Stimulated activated CD4-positive, alpha-beta T cell treated with anti-CD3 and anti-CD28 coated beads, TNF-alpha, amount 100 ng/mL, for 48 hours (primary cell): ENCODE results near the gene CARD19.
A peak's percentile ranks its signal among the peaks of the same experiment; 100 is the strongest.

Experiments used
- DNase-seq, 3 donors: peaks; one replicate each; pipeline ENCODE4 v3.0.0-alpha.2; 2020; ENCODE audit warnings: low read depth in 3 of 3

Gene CARD19, protein sequence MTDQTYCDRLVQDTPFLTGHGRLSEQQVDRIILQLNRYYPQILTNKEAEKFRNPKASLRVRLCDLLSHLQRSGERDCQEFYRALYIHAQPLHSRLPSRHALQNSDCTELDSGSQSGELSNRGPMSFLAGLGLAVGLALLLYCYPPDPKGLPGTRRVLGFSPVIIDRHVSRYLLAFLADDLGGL

DNA sequence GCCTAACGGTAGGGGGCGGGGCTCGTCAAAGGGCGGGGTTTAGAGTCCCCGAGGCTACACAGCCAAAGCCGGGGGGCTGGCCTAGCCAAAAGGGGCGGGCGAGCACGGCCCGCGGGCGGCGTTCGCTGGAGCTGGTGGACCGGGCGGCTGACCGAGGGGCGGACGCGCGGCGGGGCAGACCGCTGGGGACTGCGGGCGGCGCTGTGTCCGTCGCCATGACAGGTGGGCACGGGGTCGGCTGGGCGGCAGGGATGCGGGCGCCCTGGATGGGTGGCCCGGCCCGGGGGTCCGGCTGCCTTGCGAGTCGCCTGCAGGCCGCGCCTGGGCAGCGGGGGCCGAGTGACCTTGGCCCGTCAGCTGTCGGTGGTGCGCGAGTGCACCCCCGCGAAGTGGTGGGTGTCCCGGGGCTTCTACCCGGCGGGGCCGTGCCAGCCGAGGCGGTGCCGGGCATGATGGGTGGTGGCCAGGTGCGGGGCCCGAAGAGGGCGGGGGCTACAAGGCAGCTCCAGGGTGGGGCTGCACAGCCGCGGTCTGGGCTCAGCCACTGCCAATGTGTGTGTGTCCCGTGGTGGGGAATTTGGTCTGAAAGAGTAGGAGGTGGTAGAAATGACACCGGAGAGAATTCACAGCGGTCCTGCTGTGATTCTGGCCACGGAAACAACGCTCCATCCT lies at the start of gene CARD19:
TSS of gene CARD19 (plus strand) at position 87 of the 672 bp plus-strand sequence. CDS start at position 216, 129 bp downstream.
- no peak for DNase-seq

DNA sequence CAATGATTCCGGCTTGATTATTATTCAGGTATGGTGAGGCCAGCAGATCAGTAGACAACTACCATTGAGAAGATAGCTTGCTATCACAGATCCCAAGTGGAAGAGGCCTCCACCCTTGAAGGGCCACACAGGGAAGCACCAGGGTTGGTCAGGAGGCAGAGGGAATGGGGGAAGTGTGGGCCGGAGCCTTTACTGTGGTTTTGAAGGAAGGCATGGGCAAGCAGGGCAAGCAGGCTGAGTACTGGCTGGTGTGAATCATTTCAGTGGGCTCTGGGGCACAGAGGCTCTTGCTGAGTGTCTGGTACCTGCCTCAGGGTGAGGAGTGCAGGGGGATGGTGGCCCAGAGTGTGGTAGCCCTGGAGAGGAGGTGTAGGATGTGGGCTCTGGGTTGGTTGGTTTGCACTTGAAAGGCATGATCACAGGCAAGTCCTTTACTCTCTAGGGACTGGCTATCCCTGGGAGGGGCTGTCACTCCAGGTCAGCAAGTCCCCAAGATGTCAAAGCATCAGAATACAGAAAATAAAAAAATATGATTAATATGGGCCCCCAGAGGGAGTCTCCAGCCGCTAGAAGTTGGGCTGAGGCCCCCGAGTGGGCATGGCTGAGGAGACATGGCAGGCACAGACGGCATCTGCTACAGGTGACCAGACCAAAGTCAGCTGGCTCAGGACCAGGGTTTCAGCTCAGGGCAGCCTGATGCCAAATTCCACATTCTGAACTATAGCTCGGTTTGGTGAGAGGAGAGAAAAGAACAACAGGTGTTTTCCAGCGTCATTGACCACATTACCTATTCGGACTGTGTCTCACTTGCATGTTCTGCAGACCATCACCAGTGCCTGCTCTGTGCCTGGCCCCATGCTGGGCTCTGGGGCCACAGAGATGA lies 47.2 kb upstream of the CARD19 start:
- no peak for DNase-seq

DNA sequence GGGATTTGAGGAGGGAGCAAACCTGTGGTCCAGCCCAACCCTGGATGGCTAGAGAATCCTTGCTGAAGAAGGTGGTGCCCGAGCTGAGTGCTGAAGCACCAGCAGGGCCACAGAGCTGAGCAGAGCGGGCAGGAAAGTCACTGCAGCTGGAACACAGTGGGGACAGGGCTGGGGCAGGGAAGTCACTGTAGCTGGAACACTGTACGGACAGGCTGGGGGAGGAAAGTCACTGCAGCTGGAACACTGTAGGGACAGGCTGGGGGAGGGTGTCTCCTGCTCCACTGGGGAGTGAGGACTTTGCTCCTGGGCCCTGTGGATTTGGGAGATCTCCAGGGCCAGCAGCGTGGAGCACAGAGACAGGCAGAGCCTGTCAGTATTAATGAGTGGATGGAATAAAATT lies 46.5 kb upstream of the CARD19 start:
- DNase-seq: no peak

DNA sequence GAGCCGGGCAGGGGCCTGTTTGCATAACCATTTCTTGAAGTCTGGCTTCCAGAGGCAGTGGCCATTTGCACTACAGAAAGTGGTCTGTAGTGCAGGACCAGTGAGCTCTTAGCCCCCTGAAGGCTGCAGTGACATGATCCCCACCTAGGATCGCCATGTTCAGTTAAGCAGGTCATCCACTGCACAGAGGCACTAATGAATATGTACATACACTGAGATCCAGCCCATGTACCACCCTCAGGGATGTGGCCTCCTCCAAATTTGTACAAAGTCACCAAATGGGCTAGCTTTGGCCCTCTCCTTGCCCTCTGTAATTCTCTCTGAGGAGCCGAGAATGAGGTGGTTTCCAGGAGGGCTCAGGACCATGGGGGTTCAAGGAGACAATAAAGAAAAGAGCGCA lies 45.8 kb upstream of the CARD19 start:
- no peak for DNase-seq

DNA sequence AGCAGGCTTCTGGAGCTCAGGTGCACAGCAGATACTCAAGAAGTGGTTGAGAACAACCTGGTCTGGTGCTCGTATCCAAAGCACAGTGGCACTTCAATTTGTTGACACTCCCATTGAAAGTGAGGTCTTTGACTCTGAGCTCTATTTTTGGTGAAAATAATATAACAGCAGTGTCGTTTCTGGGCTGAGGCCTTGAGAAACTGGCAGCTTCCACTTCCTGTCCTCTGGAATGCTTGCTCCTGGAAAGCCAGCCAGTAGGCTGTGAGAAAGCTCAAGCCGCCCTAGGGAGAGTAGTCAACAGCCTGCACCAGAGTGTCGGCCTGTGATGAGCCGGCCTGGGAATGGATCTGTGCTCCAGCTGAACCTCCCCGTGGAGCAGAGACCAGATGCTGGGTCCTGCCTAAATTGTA lies 44.3 kb upstream of the CARD19 start:
- no peak for DNase-seq

DNA sequence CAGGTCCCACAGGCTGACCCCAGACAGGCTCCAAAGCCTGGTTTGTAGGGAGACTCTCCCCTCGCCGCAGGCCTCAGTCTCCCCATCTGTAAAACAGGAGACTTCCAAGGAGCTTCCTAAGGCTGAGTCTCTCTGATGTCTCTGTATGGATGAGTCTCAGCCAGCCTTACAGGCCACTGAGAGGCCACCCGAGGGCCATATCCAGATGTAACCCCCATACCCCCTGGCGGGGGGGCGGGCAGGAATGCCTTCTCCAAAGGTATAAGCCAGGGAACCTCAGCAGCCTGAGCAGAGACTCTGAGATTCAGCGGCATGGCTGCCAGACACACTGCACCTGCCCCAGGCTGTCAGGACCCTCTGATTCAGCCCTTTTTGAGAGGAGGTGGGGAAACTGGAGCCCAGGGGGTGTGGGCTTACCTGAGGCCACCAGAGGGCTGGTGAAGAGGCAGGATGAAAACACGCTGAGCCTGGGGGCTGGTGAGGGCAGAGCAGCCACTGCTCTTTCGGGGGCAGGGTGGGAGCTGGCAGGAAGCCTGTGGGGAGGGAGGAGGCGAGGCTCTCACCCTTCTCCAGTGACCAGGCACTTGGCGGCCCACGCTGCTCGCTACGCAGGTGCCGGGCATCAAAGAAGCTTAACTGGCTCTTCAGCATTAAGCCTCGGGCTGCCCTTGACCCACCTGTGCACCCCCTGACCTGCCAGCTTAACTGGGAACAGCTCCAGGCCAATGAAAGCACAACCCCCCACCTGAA lies 43.1 kb upstream of the CARD19 start:
- DNase-seq: no peak

DNA sequence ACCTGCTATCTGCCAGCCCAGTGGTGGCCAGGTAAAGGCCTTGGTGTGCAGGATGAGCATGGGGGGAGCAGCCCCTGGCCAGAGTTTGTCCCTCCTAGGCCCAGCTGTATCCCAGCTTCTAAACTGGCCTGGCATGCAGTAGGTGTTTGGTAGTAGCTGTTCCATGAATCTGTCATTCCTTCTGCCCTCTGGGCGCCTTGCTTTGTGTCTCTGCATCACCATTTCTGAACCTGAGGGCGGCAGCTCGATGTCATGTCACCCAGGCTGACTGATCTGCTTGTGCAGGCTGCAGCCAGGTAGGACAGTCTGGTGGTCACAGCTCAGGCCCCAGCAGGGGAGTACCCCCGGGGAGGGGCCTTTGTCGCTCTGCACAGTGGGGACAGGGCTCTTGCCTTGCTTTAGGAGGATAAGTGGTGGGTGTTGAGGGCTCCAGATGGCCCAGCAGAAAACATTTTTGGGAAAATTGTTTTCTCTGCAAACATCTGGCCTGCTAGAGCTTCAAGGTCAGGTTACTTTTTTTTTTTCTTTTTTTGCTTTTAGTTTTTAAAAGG lies 42.2 kb upstream of the CARD19 start:
- no peak for DNase-seq

DNA sequence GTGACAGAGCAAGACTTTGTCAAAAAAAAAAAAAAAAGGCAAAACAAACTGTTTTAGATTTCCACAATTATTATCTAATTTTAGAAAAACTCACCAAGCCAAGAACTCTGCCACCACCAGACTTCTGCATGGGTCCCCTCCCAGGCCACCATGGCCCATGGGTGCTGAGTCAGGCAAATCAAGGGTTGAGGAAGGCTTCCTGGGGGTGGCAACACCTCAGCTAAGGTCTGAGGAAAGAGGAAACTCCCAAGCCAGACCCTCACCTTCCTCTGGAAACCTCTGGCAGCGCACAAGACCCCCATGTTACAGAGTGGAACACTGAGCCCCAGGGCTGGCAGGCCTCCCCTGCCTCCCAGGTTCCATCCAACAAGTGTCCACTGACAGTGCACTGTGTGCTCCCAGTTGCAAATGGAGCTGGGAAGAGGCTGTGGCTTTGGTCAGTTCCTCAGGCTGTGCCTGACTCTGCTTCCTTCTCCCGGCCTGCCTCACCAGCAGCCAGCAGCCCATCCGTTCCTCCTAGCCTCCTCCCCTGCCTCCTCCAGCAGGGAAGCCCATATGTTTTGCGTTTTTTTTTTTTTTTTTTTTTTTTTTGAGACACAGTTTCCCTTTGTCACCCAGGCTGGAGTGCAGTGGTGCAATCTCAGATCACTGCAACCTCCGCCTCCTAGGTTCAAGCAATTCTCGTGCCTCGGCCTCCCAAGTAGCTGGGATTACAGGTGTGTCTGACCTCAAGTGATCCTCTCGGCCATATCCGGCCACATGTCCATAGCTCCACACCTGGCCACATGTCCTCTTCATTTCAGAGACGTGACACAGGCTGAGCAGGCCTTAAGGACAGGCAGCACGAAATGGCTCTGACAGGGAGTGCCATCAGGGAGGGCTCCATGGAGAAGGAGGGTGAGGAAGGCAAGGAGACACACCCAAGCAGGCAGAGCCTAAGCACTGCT lies 41.0 kb upstream of the CARD19 start:
- DNase-seq: no peak

DNA sequence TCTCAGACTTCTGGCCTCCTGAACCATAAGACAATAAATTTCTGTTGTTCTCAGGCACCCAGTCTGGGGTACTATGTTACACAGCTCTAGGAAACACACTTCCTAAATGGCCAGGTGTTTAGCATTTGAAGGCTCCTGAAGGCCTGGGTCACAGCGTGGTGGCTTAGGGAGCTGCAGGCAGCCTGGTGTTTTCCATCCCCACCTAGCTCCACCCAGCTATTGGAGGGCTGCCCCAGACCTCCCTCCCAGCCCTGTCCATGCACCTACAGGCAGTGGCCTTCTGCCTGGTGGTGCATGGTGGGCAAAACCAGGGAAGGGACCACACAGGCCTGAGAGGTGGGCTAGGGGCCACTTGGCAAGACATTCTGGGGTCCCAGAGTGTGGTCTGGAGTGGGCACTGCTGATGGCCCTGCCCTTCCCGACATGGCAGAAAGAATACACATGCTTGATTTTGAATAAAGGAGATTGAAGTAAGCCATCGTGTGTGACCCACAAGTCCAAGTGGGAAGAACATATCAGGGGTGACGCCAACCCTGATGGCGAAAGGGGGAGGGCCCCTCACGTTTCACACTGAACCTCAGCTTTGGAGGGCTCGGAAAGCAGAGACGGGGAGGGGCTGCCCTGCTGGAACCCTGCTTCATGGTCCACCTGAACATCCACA lies 38.8 kb upstream of the CARD19 start:
- DNase-seq: no peak

DNA sequence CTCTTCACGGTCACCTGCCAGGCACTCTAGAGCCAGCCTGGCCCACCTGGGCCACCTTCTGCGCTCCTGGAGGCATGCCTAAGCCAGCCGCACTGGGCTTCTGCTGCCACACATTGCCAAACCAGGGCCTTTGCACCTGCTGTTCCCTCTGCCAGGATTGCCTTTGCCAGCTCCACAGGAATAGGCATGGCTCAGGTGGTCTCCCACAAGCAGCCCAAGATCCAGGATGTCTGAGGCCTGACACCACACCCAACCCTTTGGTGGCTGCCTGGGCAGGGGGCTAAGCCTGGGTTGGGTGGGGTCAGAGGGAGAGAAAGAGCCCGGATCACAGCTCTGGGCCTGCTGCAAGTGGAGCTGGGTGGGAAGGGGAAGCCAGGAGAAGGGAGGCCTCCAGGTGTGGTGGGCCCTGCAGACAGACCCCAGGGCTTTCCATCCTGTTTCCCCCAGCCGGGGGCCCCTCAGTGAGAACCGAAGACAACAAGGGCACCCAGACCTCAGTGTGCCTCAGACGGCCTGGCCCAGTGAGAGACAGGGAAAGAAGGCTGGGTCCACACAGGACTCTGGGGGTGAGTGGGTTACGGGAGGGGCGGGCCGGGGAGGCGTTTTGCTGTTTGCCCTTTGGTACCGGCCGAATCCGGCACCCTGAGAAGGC lies 38.2 kb upstream of the CARD19 start:
- DNase-seq: no peak

DNA sequence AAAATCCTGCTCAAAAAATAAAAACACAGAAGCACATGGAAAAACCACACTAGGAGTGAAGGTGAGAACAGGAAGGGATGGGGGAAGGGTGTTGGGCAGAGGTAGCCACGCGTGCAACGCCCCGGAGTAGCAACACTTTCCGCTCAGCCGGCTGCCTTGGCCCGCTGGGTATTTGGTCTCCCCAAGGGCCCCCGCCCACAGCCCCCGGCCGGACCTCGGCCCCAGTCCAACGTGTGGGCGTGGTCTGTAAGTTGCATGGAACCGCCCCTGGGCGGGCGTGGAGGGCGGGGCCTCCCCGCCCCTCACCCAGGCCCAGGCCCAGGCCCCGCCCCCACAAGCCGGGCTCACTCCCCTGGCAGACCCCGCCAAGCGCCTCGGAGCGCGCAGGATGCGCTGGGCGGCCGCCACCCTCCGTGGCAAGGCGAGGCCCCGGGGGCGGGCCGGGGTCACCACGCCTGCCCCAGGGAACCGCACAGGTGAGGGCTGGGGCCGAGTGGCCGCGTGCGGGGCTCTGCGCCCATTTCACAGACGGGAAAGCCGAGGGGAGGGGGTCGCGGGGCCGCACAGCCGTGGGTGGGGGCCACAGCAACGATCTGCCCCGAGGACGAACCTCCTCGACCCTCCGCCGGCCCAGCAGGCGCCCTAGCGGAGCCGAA lies 37.5 kb upstream of the CARD19 start, which contains the start of gene SUSD3:
TSS of gene SUSD3 (plus strand) at position 347 of the 656 bp plus-strand sequence. CDS start at position 389, 42 bp downstream.
- DNase-seq: peak in 2 of 3 donors; percentile 40 to 74

DNA sequence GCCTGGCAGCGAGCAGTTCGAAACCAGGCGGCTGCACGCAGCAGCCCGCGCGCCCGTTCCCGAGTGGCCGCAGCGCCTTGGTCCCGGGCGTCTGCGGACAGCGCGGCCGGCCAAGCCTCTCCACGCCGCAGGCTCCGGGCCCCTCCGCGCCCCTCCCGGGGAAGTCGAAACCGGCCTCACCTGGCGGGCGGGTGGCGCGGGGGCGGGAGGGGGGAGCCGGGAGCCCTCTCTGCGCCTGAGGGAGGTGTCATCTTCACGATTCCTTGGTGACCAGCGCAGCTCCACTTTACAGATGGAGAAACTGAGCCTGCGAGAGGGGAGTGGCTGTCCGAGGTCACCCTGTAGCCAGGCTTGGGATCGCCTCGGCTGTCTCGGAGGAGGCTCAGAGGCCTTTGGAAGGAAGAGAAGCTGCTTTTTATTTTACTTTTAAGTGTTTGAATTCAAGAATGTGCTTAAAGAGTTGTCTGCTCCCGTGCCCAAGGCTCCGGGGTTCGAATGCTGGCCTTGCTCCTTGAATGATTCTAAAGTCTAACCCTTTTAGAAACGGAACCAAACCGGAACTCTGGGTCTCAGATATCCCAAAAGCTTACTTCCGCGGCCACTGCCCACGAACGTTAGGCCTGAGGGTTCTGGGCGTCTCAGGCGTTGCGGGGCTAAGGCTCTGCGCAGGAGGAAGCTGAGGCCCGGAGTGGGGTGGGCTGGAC lies 36.9 kb upstream of the CARD19 start:
- DNase-seq: no peak

DNA sequence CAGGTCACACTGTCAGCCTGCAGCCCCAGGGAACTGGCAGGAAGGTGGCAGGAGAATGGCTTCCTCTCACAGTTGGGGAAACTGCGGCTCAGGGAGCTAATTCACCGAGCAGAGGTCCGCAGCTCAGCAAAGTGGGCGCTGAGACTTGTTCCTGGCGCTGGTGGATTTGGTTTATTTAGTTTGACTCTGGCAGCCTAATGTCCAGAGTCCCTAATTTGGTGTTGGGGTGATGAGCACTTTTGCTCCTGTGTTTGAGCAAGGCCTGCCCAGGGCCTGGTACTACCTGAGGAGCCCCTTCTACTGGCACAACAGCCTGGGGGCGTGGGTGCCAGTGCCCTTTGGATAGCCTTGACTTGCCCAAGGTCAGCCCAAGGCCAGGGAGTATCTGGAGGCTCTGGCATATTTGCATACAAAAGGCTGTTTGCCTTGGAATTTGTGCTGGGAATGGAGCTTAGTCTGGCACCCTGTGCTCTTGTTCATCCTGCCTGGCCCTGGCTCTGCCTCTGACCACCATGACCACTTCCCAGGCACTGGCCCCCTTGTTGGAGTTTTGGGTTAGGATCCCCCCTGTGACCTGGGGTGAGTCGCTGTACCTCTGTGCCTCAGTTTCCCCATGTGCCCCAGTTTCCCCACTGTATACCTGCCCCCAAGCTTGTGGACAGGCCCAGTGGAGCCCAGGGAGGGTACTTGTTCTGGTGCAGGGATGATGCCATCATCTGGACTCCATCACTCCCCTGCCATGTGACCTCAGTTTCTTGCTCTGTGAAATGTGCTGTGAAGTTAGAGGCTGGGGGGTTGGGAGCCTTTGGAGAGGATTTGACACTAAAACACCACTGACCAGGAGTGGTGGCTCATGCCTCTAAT lies 36.1 kb upstream of the CARD19 start:
- no peak for DNase-seq

DNA sequence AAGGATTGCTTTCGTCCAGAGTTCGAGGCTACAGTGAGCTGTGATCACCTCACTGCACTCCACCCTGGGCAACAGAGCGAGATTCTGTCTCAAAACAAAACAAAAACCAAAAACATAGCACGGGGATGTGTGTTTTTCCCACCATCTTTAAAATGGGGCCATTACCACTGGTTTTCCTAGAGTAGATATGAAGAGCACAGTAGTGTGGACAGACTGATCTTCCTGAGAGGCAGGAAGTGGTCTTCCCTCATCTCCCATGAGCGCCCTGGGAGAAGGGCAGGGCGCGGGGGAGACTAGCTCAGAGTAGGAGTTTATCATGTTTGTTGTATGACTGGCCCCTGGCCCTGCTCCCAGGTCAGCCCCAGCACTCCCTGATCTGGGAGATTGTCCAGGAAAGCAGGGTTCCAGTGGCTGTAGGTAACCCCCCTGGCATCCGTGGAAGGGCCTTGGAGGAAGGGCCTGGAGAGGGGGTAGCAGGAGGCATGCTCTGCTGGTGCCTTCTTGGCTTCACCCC lies 35.2 kb upstream of the CARD19 start:
- no peak for DNase-seq

DNA sequence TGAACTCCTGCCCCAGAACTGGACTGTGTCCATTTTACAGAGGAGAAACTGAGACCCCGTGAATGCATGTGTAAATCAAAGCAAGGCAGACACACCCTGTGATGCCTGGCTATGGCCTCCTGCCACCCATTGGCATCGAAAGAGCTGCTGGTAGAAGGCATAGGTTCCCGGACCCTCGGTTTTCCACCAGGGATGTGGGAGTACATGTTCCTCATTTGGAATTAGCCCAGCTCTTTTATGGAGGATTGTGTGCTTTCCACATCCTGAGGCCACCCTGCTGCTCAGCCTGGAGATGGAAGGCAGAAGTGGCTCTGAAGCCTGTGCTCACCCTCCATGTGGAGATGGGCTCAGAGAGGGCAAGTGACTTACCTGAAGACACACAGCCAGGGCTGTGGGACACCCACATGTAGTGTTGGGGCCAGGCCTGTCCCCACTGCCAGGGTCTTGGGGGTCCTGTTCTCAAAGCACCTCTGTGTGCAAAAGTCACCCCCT lies 34.7 kb upstream of the CARD19 start:
- DNase-seq: no peak

DNA sequence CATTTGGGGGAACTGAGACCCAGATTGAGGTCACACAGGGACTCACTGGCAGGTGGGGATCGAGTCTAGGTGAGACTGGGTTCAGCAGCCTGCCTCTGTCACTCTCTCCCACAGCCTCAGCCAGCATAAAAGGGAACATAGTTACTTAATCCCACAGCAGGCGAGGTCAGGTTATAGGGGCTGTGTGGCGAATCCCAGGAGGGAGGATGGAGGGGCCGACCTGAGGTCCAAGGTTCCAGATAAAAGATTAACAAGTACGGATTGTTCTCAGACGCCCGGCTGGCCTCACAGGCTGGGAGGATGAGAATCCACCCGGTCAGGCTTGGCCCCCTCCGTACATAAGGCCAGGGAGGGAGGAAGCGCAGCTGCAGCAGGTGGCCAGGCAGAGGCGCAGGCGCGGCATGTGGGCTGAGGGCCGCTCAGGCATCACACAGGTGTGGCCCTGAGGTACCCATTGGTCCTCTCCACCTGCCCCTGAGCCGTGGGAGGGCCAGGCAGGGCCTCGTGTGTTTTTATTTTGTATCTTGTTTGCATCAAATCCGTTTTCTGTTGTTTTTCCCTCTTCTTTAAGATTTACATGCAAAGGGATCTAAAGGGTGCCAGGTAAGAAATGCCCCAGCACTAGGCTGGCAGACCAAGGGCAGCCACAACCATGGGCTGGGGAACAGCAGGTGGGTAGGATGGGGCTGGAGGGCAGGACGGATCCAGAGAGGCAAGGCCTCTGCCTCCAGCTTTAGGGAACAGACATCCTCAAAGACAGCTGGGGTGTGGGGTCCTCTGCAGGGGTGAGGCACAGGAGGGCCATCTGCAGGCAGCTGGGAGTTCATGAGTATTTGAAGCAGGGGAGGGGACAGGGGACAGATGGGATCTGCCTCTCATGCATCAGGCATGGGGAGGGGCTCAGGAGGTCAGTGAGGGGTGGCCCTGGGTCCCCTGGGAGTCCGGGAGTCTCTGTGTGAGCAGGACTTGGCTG lies 33.9 kb upstream of the CARD19 start:
- no peak for DNase-seq
